H1 (cell line): ENCODE results near the gene MIB2. TPM values are rescaled to one million over a fixed set of nuclear protein-coding genes. Genes with fewer than 3 reads are reported as not detected.

Experiments used
- ATF3 ChIP-seq: IDR thresholded peaks from 2 replicates; pipeline ENCODE4 v1.6.1; 2011; ENCODE audit warnings: low read depth, mild to moderate bottlenecking, low read length; ENCODE audit not compliant: insufficient read depth
- BCL11A ChIP-seq, 2 experiments: IDR thresholded peaks; one replicate each; pipeline ENCODE4 v1.6.1; 2011; ENCODE audit warnings: low read depth in 2 of 2, low read length in 2 of 2, mild to moderate bottlenecking in 2 of 2
- CHD7 ChIP-seq: fragments of 300-600 bp; sonication (generic); IDR thresholded peaks from 2 replicates; pipeline ENCODE4 v1.7.1; 2012; ENCODE audit warnings: low read length, moderate library complexity, mild to moderate bottlenecking, inconsistent platforms; ENCODE audit not compliant: insufficient replicate concordance
- GABPA ChIP-seq: IDR thresholded peaks from 2 replicates; pipeline ENCODE4 v1.6.1; 2011; ENCODE audit warnings: mild to moderate bottlenecking, low read length, moderate library complexity, borderline replicate concordance; ENCODE audit not compliant: insufficient read depth
- POU5F1 ChIP-seq: IDR thresholded peaks from 2 replicates; pipeline ENCODE4 v1.6.1; 2011; ENCODE audit warnings: low read depth, mild to moderate bottlenecking, low read length, moderate library complexity
- RAD21 ChIP-seq, 2 experiments: IDR thresholded peaks in 1 of 2; conservative IDR thresholded peaks in 1 of 2; 2 replicates each; pipeline ENCODE4 v1.6.1; 2011; ENCODE audit warnings: low read depth in 2 of 2, low read length in 2 of 2, improper control_type of control experiment in 1 of 2, inconsistent platforms in 1 of 2, mild to moderate bottlenecking in 1 of 2, moderate library complexity in 1 of 2
- SP1 ChIP-seq: IDR thresholded peaks from 2 replicates; pipeline ENCODE4 v1.6.1; 2011; ENCODE audit warnings: low read depth, low read length
- polyA plus RNA-seq, 7 experiments: library from polyadenylated mRNA; depleted of rRNA in 3 of 7; stranded (reverse) in 5 of 7; unstranded in 2 of 7; fragments of >200 nt in 5 of 7; fragments of 200-250 nt in 2 of 7; gene quantifications; 1 replicate in 5 of 7; 2 replicates in 1 of 7; 4 replicates in 1 of 7; pipeline versions ENCODE4 v1.2.1 to v1.2.3, GENCODE V29; 2011 to 2013; ENCODE audit warnings: missing spikeins in 2 of 7, mixed read lengths in 2 of 7
- total RNA-seq: library from RNA; stranded (reverse); fragmentation: NEBNext Ultra II Directional; extraction: Animal tissue kit (Norgen Biotek cat#: 25700); gene quantifications from 2 replicates; pipeline ENCODE4 v1.2.1, GENCODE V29; 2021
- TF ChIP-seq, protein P1 (sequence below): IDR thresholded peaks from 2 replicates; pipeline ENCODE4 v1.6.1; 2012; ENCODE audit warnings: inconsistent platforms

Gene MIB2
- total and polyA plus RNA-seq, 2 of the 8 experiments (the other 6 are each of a cell fraction or from before 2014, with no cell fraction given), result 32.5 to 60.0 TPM

- no peak for TF ChIP-seq CHD7
- no peak for TF ChIP-seq SP1
- no peak for TF ChIP-seq BCL11A (IDR thresholded peaks at IDR 0.05; ENCODE audit: low read depth in 2 of 2, low read length in 2 of 2)
- TF ChIP-seq GABPA, result peak; percentile 49; the same call in 1 of the 2 replicates
- TF ChIP-seq RAD21 (IDR thresholded peaks at IDR 0.05 in 1 of 2, conservative IDR thresholded peaks at IDR 0.05 in 1 of 2; ENCODE audit: low read depth in 2 of 2, low read length in 2 of 2), result peak in 1 of 2 experiments; percentile 20; a peak in 2 of 4 replicates
- TF ChIP-seq, protein P1, sequence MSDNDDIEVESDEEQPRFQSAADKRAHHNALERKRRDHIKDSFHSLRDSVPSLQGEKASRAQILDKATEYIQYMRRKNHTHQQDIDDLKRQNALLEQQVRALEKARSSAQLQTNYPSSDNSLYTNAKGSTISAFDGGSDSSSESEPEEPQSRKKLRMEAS, result peak; percentile 27; the same call in 1 of the 2 replicates
- no peak for TF ChIP-seq ATF3
- no peak for TF ChIP-seq POU5F1
Measured at GRCh38 chr1:1678581-1679380, 63.5 kb downstream of the MIB2 start (continued).
